GM12878 (cell line): ENCODE data around the gene HS1BP3.

Source experiments
- KDM1A ChIP-seq: fragments of 200-600 bp; sonication (generic); IDR thresholded peaks from 2 replicates; pipeline ENCODE4 v1.6.1; 2016; ENCODE audit warnings: borderline replicate concordance
- MAX ChIP-seq: IDR thresholded peaks from 2 replicates; pipeline ENCODE4 v1.6.1; 2012; ENCODE audit warnings: low read depth, low read length, improper control_type of control experiment
- MLLT1 ChIP-seq: fragments of 450-650 bp; IDR thresholded peaks from 2 replicates; pipeline ENCODE4 v1.6.1; 2016; ENCODE audit warnings: mild to moderate bottlenecking
- PBX3 ChIP-seq: IDR thresholded peaks from 2 replicates; pipeline ENCODE4 v1.6.1; 2011; ENCODE audit warnings: mild to moderate bottlenecking, low read depth, low read length, moderate library complexity; ENCODE audit not compliant: insufficient replicate concordance
- SIX5 ChIP-seq: IDR thresholded peaks from 2 replicates; pipeline ENCODE4 v1.6.1; 2011; ENCODE audit warnings: mild to moderate bottlenecking, low read depth, low read length, moderate library complexity; ENCODE audit not compliant: severe bottlenecking
- SMC3 ChIP-seq: IDR thresholded peaks from 2 replicates; pipeline ENCODE4 v1.6.1; 2011; ENCODE audit warnings: low read length, improper control_type of control experiment, borderline replicate concordance
- USF2 ChIP-seq: IDR thresholded peaks from 2 replicates; pipeline ENCODE4 v1.6.1; 2011; ENCODE audit warnings: low read depth, low read length, improper control_type of control experiment, borderline replicate concordance
- ZNF687 ChIP-seq: fragments of 450-650 bp; IDR thresholded peaks from 2 replicates; pipeline ENCODE4 v1.6.1; 2017; ENCODE audit warnings: mild to moderate bottlenecking, moderate library complexity

GRCh38 chr2:20599861-20600461, 50.9 kb downstream of the HS1BP3 start:
- TF ChIP-seq KDM1A: no peak
- TF ChIP-seq SMC3: no peak
- no peak for TF ChIP-seq PBX3
- no peak for TF ChIP-seq MLLT1
- TF ChIP-seq MAX: no peak
- TF ChIP-seq SIX5: no peak
- TF ChIP-seq ZNF687: no peak
- no peak for TF ChIP-seq USF2
